IPS-15b (cell line): ENCODE measurements around the gene NELL2.
"Not testable (repeated sequence)": the region's sequence is repeated elsewhere in the genome, so short reads cannot be mapped to it uniquely, and the experiment has no call there.

ENCODE experiments used
- H3K27me3 ChIP-seq: one replicate; pipeline ENCODE4 v1.6.1; 2013; ENCODE audit warnings: low read length; ENCODE audit not compliant: control insufficient read depth, insufficient read depth
- H3K36me3 ChIP-seq: one replicate; pipeline ENCODE4 v1.6.1; 2013; ENCODE audit warnings: low read length; ENCODE audit not compliant: control insufficient read depth, insufficient read depth
- H3K4me1 ChIP-seq: one replicate; pipeline ENCODE4 v1.6.1; 2013; ENCODE audit warnings: mild to moderate bottlenecking, low read length; ENCODE audit not compliant: control insufficient read depth, insufficient read depth
- H3K4me3 ChIP-seq: one replicate; pipeline ENCODE4 v1.5.1; 2013; ENCODE audit warnings: low read depth, low read length
- H3K9ac ChIP-seq: one replicate; pipeline ENCODE4 v1.6.1; 2013; ENCODE audit warnings: low read depth, mild to moderate bottlenecking, low read length
- H3K9me3 ChIP-seq: one replicate; pipeline ENCODE4 v1.6.1; 2013; ENCODE audit warnings: mild to moderate bottlenecking, low read length; ENCODE audit not compliant: control insufficient read depth, insufficient read depth

The NELL2 gene

DNA sequence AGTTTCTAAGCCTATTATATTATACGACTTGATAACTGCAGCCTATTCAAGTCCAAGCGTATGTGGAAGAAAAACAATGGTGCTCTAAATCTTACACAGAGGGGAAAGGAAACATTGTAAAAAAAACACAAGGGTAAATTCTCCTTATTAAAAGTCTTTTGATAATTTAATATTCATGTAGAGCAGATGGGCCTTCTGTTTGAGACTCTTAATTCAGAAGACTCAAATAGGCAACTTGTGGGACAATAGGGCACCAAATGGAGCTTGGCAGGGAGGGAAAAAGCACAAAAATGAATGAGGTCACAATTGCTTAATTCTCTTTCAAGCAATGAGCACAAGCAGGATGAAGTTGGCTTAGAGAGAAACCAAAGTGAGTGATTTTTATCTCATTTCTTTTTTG lies 159.4 kb downstream of the NELL2 start:
- no peaks in the 10 kb centered on the region for H3K4me1 ChIP-seq
- H3K36me3 ChIP-seq = no peaks in the 10 kb centered on the region
- no peak overlapping the region for H3K4me3 ChIP-seq
- no peak overlapping the region for H3K9ac ChIP-seq
- H3K9me3 ChIP-seq = no peaks in the 10 kb centered on the region
- no peaks in the 10 kb centered on the region for H3K27me3 ChIP-seq

DNA sequence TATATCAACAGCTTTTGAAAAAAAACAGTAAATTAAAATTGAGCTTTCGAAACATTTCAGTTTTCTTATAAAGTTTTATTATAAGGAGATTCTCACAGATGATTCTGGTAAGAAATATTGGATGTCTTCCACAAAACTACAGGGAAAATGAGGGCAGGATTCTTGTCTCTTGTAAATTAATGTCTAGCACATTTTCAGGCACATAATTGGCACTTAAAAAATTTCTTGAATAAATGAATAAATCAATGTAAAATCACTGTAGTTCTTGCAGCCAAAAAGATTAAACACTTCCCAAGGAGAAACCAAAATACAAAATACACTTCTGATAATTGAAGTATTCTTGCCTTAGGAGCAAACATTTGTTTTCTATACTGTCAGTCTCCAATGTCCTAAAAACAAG lies 164.4 kb downstream of the NELL2 start:
- H3K9ac ChIP-seq = no peak overlapping the region
- H3K27me3 ChIP-seq = no peaks in the 10 kb centered on the region
- no peaks in the 10 kb centered on the region for H3K4me1 ChIP-seq
- no peak overlapping the region for H3K4me3 ChIP-seq
- H3K9me3 ChIP-seq = no peaks in the 10 kb centered on the region
- no peaks in the 10 kb centered on the region for H3K36me3 ChIP-seq

DNA sequence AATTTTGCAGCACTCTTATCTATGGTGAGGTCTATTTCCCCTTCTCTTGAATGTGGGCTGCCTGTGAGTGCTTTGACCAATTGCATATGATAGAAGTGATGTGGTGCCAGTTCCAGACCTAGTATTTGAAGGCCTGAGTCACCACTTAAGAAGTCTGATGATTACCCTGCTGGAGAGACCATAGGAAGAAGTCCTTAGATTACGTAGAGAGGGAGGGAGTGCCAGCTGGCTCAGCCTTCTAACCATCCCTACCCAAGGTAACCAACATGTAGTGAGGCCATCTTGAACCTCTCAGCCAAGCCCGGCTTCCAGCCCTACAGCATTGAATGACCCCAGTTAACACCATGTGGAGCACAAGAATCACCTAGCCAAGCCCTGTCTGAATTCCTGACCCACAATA lies 166.9 kb downstream of the NELL2 start:
- H3K9me3 ChIP-seq = no peaks in the 10 kb centered on the region

DNA sequence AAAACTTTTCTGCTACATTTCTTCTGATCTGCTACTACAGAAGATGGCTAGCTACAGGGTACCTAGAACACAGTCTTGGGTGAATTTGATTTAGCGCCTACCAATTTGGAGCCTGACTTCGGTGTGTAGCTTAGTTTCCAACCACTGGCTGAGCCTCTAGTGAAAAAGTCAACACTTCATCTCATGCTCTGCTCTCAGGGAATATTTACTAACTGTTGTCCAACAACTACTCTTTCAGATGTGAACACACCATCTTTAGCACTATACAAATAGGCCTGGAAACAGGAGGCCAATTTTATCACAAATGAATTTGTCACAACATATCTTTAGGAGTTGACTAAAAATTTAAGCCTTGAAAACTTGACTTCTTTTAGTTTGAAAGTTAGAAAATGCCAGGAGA lies 167.9 kb downstream of the NELL2 start:
- Histone ChIP-seq H3K4me3 (no peak overlapping the region), H3K27me3 (no peaks in the 10 kb centered on the region), H3K9me3 (no peaks in the 10 kb centered on the region), H3K4me1 (no peaks in the 10 kb centered on the region), H3K9ac (no peak overlapping the region), H3K36me3 (no peaks in the 10 kb centered on the region)

More for the DNA sequence above, 166.9 kb downstream of the NELL2 start:
- Histone ChIP-seq H3K4me3 (no peak overlapping the region), H3K9ac (no peak overlapping the region), H3K36me3 (no peaks in the 10 kb centered on the region), H3K27me3 (no peaks in the 10 kb centered on the region), H3K4me1 (no peaks in the 10 kb centered on the region)

DNA sequence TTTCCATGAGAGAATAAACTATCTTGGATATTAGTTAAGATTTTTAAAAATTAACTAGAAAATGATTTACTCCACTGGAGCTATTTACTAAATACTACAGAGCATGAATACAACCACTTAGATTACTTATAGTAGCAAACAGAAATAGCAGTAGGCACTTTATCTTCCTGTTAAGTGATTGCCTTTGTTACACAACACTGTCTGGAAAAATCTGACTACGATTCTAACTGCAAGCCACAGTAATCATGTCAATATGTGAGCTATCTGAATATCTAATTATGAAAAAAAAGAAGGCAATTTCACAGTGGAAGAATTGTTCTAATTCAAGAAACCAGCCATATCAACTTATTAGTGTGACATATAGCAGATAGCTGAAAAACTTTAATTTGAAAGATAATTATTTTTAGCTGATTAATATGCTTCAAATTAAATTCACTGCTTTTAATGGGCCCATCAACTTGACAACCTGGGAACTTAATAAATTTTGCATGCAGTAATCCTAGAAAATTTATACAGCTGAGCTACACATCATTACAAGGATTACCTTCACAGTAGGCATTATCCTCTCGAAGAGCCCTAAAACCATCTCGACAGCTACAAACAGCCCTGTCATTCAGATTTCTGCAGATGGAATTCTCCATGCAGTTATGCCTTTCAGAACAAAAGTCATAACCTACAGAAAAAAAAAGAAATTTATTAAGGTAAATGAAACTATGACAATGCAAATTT lies 172.8 kb downstream of the NELL2 start:
- H3K9me3 ChIP-seq = no peaks in the 10 kb centered on the region
- H3K4me3 ChIP-seq = no peak overlapping the region
- H3K27me3 ChIP-seq = no peaks in the 10 kb centered on the region
- no peak overlapping the region for H3K9ac ChIP-seq
- H3K4me1 ChIP-seq = no peaks in the 10 kb centered on the region
- no peaks in the 10 kb centered on the region for H3K36me3 ChIP-seq

DNA sequence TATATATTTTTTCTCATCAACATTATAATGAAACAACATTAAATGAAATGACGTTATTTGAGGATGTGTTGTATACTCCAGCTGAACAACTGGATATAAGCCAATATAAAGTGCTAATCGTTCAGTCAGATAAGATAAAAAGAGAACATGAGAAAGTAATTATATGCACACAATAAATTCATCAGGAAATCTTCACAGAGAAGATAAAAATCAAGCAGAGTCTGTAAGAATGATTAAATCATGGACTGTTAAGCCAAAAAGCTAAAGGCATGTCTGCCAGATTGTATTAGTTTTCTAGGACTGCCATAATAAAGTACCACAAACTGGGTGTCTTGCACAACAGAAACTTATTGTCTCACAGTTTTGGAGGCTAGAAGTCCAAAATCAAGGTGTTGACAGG lies 178.6 kb downstream of the NELL2 start:
- Histone ChIP-seq H3K4me1 (no peaks in the 10 kb centered on the region), H3K36me3 (no peaks in the 10 kb centered on the region), H3K27me3 (no peaks in the 10 kb centered on the region), H3K9ac (no peak overlapping the region), H3K9me3 (no peaks in the 10 kb centered on the region), H3K4me3 (no peak overlapping the region)

DNA sequence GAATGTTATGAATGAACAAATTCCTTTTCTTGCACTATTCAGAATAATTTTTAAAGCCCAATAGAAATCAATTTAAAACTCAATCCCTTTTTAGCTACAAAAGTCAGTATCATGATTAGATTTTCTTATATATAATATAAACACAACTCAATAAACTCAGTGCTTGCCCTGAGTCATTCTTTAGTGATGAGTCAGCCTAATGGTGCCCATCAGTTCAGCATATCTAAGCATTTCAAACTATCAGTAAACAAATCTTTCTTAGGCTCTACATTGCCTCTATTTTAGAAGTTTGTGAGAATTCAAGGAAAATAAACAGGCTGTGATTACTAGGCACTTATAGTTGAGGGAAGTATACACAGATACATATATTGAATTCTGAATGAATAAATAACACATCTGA lies 179.6 kb downstream of the NELL2 start:
- H3K27me3 ChIP-seq = no peaks in the 10 kb centered on the region
- H3K4me1 ChIP-seq = no peaks in the 10 kb centered on the region
- no peak overlapping the region for H3K4me3 ChIP-seq
- no peaks in the 10 kb centered on the region for H3K36me3 ChIP-seq
- no peaks in the 10 kb centered on the region for H3K9me3 ChIP-seq
- no peak overlapping the region for H3K9ac ChIP-seq

DNA sequence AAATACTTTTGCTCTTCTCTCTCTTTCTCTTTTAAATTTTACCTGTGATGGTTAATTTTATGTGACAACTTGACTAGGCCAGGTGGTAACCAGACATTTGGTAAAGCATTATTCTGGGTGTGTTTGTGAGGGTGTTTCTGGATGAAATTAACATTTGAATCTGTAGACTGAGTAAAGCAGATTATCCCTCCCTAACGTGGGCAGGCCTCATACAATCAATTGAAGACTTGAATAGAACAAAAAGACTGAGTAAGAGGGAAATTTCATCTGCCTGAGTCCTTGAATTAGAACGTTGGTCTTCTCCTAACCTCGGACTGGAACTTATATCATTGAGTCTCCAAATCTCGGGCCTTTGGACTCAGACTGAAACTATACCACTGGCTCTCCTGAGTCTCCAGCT lies 182.1 kb downstream of the NELL2 start:
- H3K4me3 ChIP-seq = no peak overlapping the region
- H3K4me1 ChIP-seq = no peaks in the 10 kb centered on the region
- H3K9me3 ChIP-seq = no peaks in the 10 kb centered on the region
- no peaks in the 10 kb centered on the region for H3K27me3 ChIP-seq
- no peak overlapping the region for H3K9ac ChIP-seq
- no peaks in the 10 kb centered on the region for H3K36me3 ChIP-seq

DNA sequence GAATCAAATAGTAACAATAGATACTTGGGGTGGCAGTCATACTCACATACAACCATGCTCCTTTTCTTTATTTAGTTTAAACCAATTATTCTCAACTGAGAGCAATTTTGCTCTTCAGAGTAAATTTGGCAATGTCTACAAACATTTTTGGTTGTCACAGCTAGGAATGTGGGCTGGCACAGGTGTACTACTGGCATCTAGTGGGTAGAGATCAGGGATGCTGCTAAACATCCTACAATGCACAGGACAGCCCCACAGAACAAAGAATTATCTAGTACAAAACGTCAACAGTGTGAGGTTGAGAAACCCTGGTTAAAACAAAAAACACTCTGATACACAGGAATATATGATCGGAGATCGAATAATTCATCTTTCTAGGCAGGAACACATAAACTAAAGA lies 186.5 kb downstream of the NELL2 start:
- no peak overlapping the region for H3K4me3 ChIP-seq
- no peaks in the 10 kb centered on the region for H3K27me3 ChIP-seq
- no peaks in the 10 kb centered on the region for H3K4me1 ChIP-seq
- H3K36me3 ChIP-seq = no peaks in the 10 kb centered on the region
- no peak overlapping the region for H3K9ac ChIP-seq
- no peaks in the 10 kb centered on the region for H3K9me3 ChIP-seq

DNA sequence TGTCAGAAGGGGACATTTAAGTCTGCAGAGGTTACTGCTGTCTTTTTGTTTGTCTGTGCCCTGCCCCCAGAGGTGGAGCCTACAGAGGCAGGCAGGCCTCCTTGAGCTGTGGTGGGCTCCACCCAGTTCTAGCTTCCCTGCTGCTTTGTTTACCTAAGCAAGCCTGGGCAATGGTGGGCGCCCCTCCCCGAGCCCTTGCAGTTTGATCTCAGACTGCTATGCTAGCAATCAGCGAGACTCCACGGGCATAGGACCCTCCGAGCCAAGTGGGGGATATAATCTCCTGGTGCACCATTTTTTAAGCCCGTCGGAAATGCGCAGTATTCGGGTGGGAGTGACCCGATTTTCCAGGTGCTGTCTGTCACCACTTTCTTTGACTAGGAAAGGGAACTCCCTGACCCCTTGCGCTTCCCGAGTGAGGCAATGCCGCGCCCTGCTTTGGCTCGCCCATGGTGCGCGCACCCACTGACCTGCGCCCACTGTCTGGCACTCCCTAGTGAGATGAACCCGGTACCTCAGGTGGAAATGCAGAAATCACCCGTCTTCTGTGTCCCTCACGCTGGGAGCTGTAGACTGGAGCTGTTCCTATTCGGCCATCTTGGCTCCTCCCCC lies 189.2 kb downstream of the NELL2 start:
- not testable (repeated sequence) for H3K27me3 ChIP-seq, H3K9me3 ChIP-seq, H3K36me3 ChIP-seq

DNA sequence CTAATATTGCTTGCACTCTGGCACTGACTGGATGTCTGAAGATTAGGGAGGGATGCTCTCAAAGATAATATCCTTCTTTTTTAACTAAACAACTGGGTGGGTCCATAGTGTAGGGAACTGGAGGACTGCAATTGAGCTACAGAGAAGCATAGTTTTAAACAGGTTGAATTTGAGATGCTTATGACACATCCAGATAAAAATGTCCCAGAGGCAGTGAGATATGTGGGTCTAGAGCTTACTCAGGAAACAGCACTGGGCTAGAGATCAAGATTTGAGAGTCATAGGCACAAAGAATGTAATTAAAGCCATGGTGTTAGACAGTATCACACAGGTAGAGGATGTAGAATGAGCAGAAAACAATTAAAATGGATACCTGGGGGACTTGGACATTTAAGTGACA lies 198.4 kb downstream of the NELL2 start:
- H3K27me3 ChIP-seq = no peaks in the 10 kb centered on the region
- no peak overlapping the region for H3K9ac ChIP-seq
- H3K36me3 ChIP-seq = no peaks in the 10 kb centered on the region
- H3K9me3 ChIP-seq = no peaks in the 10 kb centered on the region
- H3K4me1 ChIP-seq = peaks cover 2% of the 10 kb centered on the region
- no peak overlapping the region for H3K4me3 ChIP-seq

More for the DNA sequence above, 189.2 kb downstream of the NELL2 start:
- not testable (repeated sequence) for H3K9ac ChIP-seq, H3K4me1 ChIP-seq, H3K4me3 ChIP-seq

DNA sequence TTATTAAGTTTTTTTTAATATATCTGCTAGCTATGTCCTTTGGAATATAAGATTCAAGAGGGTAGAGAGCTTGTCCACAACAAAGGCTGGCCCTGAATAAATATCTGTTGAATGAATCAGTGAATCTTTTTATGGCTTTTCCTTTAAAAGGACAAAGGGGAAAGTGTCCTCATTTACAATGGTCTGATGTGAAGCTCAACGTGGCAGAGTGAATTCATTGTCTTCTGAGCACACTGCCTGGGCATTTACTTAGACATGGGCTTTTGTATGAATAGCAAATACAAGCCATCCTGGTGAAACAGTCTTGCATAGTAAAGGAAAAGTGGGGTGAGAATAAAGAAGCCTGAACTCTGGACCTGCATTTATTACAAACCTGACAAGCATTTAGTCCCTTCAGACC lies 201.2 kb downstream of the NELL2 start:
- Histone ChIP-seq H3K27me3 (no peaks in the 10 kb centered on the region), H3K4me1 (peaks cover 2% of the 10 kb centered on the region), H3K36me3 (no peaks in the 10 kb centered on the region), H3K4me3 (no peak overlapping the region), H3K9me3 (no peaks in the 10 kb centered on the region), H3K9ac (no peak overlapping the region)
